Measurements from ENCODE around the gene REXO4.
"Not testable (repeated sequence)": the region's sequence is repeated elsewhere in the genome, so short reads cannot be mapped to it uniquely, and the experiment has no call there.

REXO4 gene

GRCh38 chr9:133415170-133415569, 2.6 kb downstream of the REXO4 start:
- no peak for DNase-seq

GRCh38 chr9:133408042-133408441, 9.8 kb downstream of the REXO4 start:
- DNase-seq: no peak

GRCh38 chr9:133406480-133407307, 11.1 kb downstream of the REXO4 start:
- DNase-seq: peak; percentile 85

- no peak for DNase-seq
These were observed 12.0 kb downstream of the REXO4 start for GRCh38 chr9:133405508-133406438.

- no peak for DNase-seq
These were observed 13.3 kb downstream of the REXO4 start for GRCh38 chr9:133404454-133405002.

- DNase-seq: peak; percentile 69
These were observed 13.9 kb downstream of the REXO4 start for GRCh38 chr9:133403766-133404453.

GRCh38 chr9:133402689-133403088, 15.1 kb downstream of the REXO4 start:
- no peak for DNase-seq

GRCh38 chr9:133401588-133401987, 16.2 kb downstream of the REXO4 start:
- no peak for DNase-seq

- no peak for DNase-seq
These were observed 17.5 kb downstream of the REXO4 start for GRCh38 chr9:133400292-133400691.

- no peak for DNase-seq
These were observed 19.9 kb downstream of the REXO4 start for GRCh38 chr9:133397895-133398294.

GRCh38 chr9:133397370-133397769, 20.4 kb downstream of the REXO4 start:
- no peak for DNase-seq

GRCh38 chr9:133396952-133397351, 20.9 kb downstream of the REXO4 start:
- DNase-seq: no peak

- no peak for DNase-seq
These were observed 23.0 kb downstream of the REXO4 start for GRCh38 chr9:133394687-133395271.

- DNase-seq: no peak
These were observed 24.4 kb downstream of the REXO4 start for GRCh38 chr9:133393399-133393798.

- DNase-seq: not testable (repeated sequence)
These were observed 25.5 kb downstream of the REXO4 start for GRCh38 chr9:133392308-133392707.

- not testable (repeated sequence) for DNase-seq
These were observed 26.4 kb downstream of the REXO4 start for GRCh38 chr9:133391449-133391848.

GRCh38 chr9:133390713-133391112, 27.1 kb downstream of the REXO4 start:
- no peak for DNase-seq

- DNase-seq: no peak
These were observed 28.2 kb downstream of the REXO4 start for GRCh38 chr9:133389562-133389961.

GRCh38 chr9:133389025-133389557, 28.7 kb downstream of the REXO4 start:
- no peak for DNase-seq

- no peak for DNase-seq
These were observed 30.1 kb downstream of the REXO4 start for GRCh38 chr9:133387680-133388079.

GRCh38 chr9:133386338-133386737, 31.5 kb downstream of the REXO4 start:
- no peak for DNase-seq

GRCh38 chr9:133385452-133385851, 32.4 kb downstream of the REXO4 start:
- no peak for DNase-seq
